HG02588 (cell line): Measurements from ENCODE around the gene CNPY3.
"Not testable (repeated sequence)": the region's sequence is repeated elsewhere in the genome, so short reads cannot be mapped to it uniquely, and the experiment has no call there.

Source experiments
- ATAC-seq: cut with Tn5 transposase; IDR thresholded peaks from one replicate; pipeline ENCODE4 v1.9.1; 2021; ENCODE audit warnings: mild to moderate bottlenecking, moderate library complexity; ENCODE audit not compliant: unreplicated experiment

CNPY3 gene

GRCh38 chr6:42928986-42929820, at the start of gene CNPY3:
Gene CNPY3 (plus strand): TSS chr6:42929480. CDS start chr6:42929571, 91 bp downstream.
- ATAC-seq: peak; percentile 78

DNA sequence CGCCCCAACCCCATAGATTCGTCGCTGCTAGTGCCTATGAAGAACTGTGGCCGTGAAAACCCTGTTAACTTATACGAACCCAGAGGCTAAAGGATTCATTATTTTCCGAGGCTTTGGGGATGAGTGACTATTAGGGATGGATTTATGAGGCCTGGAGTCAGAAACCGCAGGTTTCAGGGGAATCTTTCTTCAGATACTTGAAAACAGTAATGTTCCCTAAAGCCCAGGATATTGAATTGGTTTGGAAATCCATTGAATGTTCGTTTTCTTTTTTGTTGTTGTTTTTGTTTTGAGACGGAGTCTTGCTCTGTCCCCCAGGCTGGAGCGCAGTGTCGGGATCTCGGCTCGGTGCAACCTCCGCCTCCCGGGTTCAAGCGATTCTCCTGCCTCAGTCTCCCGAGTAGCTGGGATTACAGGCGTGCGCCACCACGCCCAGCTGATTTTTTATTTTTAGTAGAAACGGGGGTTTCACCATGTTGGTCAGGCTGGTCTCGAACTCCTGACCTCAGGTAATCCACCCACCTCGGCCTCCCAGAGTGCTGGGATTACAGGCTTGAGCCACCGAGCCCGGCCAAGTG, 49.0 kb upstream of the CNPY3 start:
- not testable (repeated sequence) for ATAC-seq

GRCh38 chr6:42880871-42881270, 48.4 kb upstream of the CNPY3 start:
- ATAC-seq: not testable (repeated sequence)

- no peak for ATAC-seq
Measured at GRCh38 chr6:42885702-42886101, 43.6 kb upstream of the CNPY3 start.

DNA sequence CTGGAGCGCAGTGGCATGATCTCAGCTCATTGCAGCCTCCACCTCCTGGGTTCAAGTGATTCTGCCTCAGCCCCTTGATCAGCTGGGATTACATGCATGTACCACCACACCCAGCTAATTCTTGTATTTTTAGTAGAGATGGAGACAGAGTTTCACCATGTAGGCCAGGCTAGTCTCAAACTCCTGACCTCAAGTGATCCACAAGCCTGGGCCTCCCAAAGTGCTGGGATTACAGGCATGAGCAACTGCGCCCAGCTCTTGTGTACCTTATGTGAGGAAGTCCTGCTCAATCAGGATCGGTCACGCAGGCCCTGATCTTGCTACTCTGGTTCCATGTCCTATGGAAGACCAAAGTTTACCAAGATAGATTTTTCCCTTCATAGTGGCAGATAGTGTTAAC, 41.1 kb upstream of the CNPY3 start:
- ATAC-seq: not testable (repeated sequence)

GRCh38 chr6:42889815-42890214, 39.5 kb upstream of the CNPY3 start:
- ATAC-seq: no peak

DNA sequence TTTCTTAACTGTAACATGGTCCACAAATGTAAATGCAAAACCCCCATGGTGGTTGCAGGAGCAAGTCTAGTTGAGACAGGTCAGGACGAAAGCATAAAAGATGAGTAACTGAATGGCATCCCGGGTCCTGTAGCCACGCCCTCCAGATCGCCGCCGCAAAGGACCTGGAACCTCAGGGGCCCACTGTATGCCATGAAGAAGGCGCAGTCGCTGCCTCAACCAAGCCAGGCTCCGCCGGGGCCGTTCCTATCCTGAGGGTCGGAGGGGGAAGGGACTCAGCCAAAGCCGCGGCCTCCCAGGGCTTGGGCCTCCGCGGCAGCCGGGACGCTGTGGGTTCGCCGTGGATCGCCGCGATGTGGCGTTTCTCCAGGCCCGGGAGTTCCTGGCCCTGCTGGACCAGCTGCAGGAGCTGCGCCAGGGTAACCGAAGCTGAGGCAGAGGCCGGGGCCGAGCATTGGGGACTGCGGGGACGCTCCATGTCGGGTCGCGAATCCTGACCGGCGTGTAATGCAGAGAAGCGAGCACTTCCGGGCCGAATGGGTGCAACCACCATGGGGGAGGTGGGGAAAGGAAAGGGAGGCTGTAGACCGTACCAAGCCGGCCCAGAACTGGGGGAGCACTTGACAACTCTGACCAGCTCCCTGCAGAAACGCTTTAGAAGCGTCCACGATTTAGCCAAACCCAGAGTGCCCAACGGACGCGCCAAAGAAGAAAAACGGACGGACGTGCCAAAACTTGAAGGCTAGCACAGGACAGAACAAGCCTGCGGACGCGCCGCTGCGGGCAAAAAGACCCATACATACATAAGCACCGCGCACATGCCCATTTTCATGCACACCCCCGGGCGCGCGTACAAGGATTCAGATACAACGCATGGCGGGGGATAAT, 38.7 kb upstream of the CNPY3 start:
- ATAC-seq: peak; percentile 82

DNA sequence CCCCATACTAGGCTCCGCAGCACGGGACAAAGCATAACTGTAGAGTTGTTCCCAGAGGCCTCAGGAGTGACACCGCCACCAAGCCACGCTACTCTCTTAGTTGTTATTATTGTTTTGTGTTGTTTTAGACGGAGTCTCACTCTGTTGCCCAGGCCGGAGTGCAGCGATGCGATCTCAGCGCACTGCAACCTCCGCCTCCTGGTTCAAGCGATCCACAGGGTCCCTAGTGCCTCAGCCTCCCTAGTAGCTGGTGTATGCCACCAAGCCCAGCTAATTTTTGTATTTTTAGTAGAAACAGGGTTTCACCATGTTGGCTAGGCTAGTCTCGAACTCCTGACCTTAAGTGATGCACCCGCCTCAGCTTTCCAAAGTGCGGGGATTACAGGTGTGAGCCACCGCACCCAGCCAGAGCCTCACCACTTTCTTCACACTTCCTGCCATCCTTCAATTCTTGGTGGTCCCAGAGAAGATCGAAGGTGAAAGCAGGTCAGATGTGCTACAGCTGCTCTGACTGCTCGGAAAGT, 38.0 kb upstream of the CNPY3 start:
- ATAC-seq: no peak

DNA sequence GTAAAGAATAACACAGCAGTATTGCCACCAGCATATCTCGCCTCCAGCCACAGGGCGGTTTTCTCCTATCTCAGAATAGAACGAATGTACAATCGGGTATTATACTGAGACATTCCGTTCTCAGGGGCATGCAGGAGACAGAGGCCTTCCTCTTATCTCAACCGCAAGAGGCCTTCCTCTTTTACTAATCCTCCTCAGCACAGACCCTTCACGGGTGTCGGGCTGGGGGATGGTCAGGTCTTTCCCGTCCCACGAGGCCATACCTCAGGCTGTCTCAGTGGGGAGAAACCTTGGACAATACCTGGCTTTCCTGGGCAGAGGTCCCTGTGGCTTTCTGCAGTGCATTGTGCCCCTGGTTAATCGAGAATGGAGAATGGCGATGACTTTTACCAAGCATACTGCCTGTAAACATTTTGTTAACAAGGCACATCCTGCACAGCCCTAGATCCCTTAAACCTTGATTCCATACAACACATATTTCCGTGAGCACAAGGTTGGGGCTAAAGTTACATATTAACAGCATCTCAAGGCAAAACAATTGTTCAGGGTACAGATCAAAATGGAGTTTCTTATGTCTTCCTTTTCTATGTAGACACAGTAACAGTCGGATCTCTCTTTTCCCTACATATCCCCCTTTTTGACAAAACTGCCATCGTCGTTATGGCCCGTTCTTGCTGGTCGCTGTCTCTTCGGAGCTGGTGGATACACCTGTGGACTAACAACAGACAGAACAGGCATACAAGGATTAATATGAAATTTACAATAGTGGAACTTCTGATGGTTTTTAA, 35.0 kb upstream of the CNPY3 start:
- not testable (repeated sequence) for ATAC-seq

DNA sequence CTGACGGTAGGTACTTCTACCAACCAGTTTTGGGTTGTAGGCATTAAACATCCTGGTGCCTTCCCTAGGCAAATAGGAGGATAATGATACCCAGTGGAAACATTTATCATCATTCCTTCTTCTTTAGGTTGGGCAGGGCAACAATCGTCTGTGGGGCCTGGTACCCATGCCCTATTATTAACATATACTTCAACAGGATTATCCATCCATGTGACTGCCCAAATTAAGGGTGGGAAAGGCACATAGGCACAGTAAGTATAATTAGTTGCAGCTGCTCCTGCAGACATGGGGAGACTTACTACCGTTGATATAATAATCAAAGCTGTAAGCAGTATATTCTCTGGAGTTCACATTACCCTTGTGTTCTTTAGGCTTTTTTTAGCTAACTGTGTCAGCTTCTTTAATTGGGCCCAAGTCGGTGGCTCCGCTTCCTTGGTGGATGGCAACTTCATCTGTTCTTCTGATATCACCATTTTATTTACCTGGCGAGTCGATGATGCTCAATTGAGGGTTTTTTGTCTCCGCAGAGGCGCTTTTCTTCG, 33.0 kb upstream of the CNPY3 start:
- ATAC-seq: no peak

GRCh38 chr6:42898891-42899361, 30.4 kb upstream of the CNPY3 start:
- ATAC-seq: no peak

DNA sequence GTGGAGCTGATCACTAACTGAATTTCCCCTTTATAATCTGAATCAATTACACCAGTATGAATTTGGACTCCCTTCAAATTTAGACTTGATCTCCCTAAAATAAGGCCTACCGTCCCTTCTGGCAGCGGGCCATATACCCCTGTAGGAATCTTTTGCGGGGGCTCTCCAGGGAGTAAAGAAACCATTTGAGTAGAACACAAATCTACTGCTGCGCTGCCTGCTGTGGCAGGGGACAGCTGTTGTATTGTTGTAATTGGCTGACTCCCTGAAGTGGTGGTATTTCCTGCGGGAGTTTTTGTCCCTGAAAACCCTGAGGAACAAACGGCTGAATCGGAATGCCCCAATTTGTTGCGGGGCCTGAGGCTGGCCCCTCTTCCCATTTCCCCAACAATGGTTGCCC, 29.4 kb upstream of the CNPY3 start:
- no peak for ATAC-seq

DNA sequence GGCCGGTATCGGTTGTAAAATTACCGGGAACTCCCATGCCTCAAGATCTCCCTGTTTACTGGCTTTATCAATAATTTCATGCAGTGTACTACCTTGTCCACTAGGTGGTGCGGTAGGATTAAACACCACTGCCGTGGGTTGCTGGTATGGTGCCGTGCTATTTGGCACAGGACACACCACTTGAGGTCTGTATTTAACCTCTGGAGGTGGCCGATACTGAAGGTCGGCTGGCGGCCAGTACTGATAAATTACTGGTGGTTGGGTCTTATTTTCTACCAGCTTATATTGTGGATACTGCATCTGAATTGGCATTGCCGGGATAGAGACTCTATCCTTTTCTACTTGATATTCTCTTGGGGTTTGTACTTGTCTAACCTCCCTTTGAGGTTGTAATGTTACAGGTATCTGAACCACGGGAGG, 27.7 kb upstream of the CNPY3 start:
- peak; percentile 50 for ATAC-seq

DNA sequence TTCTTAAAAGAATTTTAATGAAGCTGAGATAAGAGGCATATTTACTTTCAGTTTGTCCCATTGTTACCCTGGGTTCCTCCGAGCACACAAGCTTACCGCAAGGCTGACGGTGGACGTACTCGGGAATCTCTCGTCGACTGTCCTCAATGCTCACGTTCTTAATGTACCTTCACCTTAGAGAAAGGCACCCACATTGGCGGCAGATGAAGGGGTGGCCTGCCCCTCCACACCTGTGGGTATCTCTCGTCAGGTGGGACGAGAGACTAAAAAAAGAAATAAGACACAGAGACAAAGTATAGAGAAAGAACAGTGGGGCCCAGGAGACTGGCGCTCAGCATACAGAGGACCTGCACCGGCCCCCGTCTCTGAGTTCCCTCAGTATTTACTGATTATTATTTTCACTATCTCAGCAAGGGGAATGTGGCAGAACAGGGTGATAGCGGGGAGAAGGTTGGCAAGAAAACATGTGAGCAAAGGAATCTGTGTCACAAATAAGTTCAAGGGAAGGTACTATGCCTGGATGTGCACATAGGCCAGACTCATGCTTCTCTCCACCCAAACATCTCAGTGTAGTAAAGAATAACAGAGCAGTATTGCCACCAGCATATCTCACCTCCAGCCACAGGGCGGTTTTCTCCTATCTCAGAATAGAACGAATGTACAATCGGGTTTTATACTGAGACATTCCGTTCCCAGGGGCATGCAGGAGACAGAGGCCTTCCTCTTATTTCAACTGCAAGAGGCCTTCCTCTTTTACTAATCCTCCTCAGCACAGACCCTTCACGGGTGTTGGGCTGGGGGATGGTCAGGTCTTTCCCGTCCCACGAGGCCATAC, 26.6 kb upstream of the CNPY3 start:
- ATAC-seq: not testable (repeated sequence)

DNA sequence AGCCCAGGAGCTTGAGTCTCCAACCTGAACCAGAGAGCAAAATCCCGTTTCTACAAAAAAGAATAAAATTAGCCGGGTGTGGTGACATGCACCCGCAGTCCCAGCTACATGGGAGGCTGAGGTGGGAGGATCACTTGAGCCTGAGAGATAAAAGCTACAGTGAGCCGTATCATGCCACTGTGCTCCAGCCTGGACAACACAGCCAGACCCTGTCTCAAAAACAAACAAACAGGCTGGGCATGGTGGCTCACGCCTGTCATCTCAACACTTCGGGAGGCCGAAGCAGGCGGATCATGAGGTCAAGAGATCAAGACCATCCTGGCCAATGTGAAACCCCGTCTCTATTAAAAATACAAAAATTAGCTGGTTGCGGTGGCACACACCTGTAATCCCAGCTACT, 24.8 kb upstream of the CNPY3 start:
- no peak for ATAC-seq

GRCh38 chr6:42907336-42907735, 21.9 kb upstream of the CNPY3 start:
- no peak for ATAC-seq

DNA sequence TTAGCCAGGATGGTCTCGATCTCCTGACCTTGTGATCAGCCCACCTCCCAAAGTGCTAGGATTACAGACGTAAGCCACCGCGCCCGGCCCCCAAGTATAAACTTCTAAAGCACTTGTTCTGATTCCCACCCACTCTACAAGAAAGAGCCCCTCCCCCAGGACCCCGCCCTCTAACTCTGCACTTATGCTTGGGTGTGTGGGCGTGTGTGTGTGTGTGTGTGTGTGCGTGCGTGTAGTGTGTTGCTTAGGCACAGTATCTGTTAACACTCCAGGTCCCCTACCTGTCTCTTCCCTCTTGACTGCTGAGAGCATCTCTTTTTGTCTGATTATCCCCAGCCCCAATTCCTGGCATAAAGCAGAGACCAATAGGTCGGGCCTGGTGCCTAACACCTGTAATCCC, 19.4 kb upstream of the CNPY3 start:
- ATAC-seq: no peak

- ATAC-seq: no peak
Measured at GRCh38 chr6:42911171-42912021, 17.9 kb upstream of the CNPY3 start.
